Skeletal muscle satellite cell (primary cell): Measurements from ENCODE around the gene TMIE. TPM values are rescaled to one million over a fixed set of nuclear protein-coding genes. Genes with fewer than 3 reads are reported as not detected.
"Not testable (repeated sequence)": the region's sequence is repeated elsewhere in the genome, so short reads cannot be mapped to it uniquely, and the experiment has no call there.

Experiments used
- H3K27me3 ChIP-seq: 2 replicates; pipeline ENCODE4 v1.7.0; 2013; ENCODE audit warnings: low read length; ENCODE audit not compliant: control insufficient read depth, insufficient read depth
- H3K36me3 ChIP-seq: 2 replicates; pipeline ENCODE4 v1.7.0; 2013; ENCODE audit warnings: mild to moderate bottlenecking, control low read depth, low read length; ENCODE audit not compliant: insufficient read depth
- H3K4me1 ChIP-seq: 2 replicates; pipeline ENCODE4 v1.7.0; 2013; ENCODE audit warnings: low read length; ENCODE audit not compliant: control insufficient read depth, insufficient read depth
- H3K4me2 ChIP-seq: 2 replicates; pipeline ENCODE4 v1.7.0; 2013; ENCODE audit warnings: mild to moderate bottlenecking, low read length
- H3K4me3 ChIP-seq: 2 replicates; pipeline ENCODE4 v1.7.0; 2013; ENCODE audit warnings: low read length
- H3K9ac ChIP-seq: 2 replicates; pipeline ENCODE4 v1.7.0; 2013; ENCODE audit warnings: mild to moderate bottlenecking, low read depth, low read length, moderate library complexity
- H3K9me3 ChIP-seq: replicated peaks from 2 replicates; pipeline ENCODE4 v1.7.0; 2013; ENCODE audit warnings: mild to moderate bottlenecking, control low read depth, low read length
- small RNA-seq: library from RNA; depleted of rRNA; stranded (forward); fragments of <200 nt; gene quantifications from one replicate; pipeline ENCODE3, GENCODE V24; 2012

The TMIE gene

DNA sequence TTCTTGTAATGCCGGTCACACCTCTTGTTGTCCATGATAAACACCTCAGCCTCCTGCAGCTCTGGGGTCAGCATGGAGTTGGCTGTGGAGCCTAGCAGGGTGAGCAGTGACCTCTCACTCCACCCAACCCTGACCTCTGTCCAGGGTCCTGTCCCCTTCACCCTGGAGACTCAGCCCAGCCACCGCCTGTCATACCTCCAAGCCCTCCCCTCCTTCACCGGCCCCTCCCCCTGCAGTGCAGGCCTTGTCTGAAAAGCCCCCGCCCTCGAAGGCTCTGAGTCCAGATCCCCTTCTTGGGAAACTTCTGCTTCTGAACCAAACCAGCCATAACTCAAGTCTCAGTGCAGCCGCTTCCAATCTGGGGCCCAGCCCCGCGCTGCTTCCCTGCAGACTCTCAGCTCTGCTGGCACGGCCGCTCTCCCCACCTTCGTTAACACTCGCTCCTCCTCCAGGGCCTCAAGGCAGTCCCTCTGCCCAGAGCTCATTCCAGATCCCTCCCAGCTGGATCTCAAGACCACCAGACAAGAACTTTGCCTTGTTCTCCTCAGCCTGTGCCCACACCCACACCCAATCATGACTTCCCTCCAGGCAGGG is 41.9 kb downstream of the TMIE start:
- Histone ChIP-seq H3K9ac (no peak overlapping the region), H3K36me3 (no peaks in the 10 kb centered on the region), H3K9me3 (no peaks in the 10 kb centered on the region), H3K4me1 (no peaks in the 10 kb centered on the region), H3K4me2 (no peak overlapping the region), H3K4me3 (no peak overlapping the region), H3K27me3 (peaks cover 25% of the 10 kb centered on the region)

DNA sequence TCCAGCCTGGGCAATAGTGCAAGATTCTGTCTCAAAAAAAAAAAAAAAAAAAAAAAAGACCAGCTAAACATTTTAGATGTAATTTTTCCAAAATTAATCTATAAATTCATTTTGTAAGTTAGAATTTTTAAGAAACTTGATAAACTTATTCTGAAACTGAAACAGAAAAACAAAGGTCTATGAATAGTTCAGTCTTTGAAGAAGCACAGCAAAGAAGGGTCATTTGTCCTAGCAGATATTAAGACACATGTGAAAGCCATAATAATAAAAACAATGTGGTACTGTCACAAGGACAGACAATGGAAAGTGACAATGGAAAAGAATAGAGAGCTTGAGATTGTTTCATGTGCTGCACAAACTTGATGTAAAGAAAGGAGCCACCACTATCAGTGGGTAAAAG is 45.5 kb downstream of the TMIE start:
- Histone ChIP-seq H3K9me3 (no peaks in the 10 kb centered on the region), H3K36me3 (no peaks in the 10 kb centered on the region), H3K4me1 (no peaks in the 10 kb centered on the region), H3K9ac (no peak overlapping the region), H3K4me2 (no peak overlapping the region), H3K27me3 (peaks cover 23% of the 10 kb centered on the region), H3K4me3 (no peak overlapping the region)

DNA sequence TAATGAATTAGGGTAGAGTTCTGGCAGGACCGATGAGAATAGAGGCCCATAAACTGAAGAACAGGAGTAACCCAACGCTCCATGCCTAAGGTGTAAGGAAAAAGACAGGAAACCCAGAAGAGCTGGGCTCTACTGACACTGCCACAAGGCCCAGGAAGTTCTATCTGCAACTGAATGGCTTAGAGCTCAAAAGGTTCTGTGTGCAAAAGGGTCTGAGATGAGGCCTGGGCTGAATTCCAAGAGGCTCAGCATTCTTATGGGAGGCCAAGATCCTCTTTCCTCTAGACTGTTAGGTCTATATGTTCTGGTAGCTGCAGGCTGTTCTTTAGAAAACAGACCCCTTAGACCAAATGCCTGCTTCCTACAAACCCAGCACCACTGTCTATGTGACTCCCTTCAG is 47.0 kb downstream of the TMIE start:
- Histone ChIP-seq H3K9ac (no peak overlapping the region), H3K4me3 (no peak overlapping the region), H3K27me3 (peaks cover 30% of the 10 kb centered on the region), H3K4me1 (no peaks in the 10 kb centered on the region), H3K36me3 (no peaks in the 10 kb centered on the region), H3K9me3 (no peaks in the 10 kb centered on the region), H3K4me2 (no peak overlapping the region)

DNA sequence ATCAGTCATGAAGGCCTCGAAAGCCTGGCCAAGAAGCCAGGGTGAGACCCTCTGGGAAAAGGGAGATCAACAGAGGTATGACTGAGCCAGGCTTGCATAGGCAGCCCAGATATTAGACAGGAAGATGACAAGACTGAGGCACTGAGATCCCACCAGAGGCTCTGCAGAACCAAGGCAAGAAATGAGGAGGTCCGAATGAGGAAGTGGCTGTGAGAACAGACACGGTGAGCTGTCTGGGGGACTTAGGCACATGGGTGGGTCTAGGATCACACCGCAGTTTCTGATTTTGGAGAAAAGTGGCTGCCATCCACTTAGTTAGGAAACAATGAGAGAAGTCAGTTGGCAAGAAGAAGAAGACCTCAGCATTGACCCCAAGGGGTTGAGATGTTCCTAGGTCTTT is 47.9 kb downstream of the TMIE start:
- H3K4me2 ChIP-seq, result no peak overlapping the region
- H3K9me3 ChIP-seq, result no peaks in the 10 kb centered on the region
- no peak overlapping the region for H3K4me3 ChIP-seq
- H3K27me3 ChIP-seq, result peaks cover 30% of the 10 kb centered on the region
- H3K4me1 ChIP-seq, result no peaks in the 10 kb centered on the region
- no peaks in the 10 kb centered on the region for H3K36me3 ChIP-seq
- H3K9ac ChIP-seq, result no peak overlapping the region

DNA sequence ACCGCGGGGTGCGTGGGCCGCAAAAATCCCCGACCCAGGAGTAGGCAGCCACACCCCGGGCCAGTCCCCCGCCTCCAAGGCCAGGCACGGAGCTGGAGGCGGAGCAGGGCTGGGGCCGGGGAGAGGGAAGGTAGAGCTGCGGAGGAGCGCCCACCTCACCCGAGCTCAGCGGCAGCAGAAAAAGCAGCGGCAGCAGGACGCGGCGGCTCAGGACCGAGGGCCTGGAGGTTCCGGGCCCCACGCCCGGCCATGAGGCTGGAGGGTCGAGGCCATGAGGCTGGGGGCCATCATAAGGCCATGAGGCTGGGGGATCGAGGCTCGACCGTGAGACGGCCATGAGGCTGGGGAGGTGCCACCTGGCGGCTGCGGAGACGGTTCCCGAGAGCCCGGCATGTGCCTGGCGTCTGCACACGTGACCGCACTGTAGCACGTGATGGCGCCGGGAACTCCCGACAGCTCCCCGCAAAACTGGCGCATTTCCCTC is 49.4 kb downstream of the TMIE start:
- no peaks in the 10 kb centered on the region for H3K9me3 ChIP-seq
- H3K4me1 ChIP-seq, result no peaks in the 10 kb centered on the region
- H3K9ac ChIP-seq, result no peak overlapping the region
- no peaks in the 10 kb centered on the region for H3K36me3 ChIP-seq
- no peak overlapping the region for H3K4me3 ChIP-seq
- H3K27me3 ChIP-seq, result peaks cover 30% of the 10 kb centered on the region
- H3K4me2 ChIP-seq, result no peak overlapping the region

DNA sequence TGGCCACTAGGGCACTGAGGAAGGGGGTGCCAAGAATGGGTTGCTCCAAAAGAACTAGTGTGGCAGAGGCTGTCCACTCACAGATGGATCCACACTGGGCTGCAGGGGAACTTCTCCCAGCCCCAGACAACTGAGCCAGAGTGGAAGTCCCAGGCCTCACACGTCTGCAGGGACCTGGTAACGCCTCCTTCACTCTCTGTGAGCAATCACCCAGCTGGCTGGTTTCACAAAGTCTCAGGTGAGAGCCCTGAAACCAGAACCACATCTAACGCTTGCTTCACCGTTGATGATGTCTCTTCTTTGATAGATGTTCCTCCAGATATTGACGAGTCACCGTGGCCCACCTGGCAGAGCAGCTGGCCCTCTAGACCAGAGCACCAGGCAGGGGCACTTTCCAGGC is 51.9 kb downstream of the TMIE start:
- peaks cover 29% of the 10 kb centered on the region for H3K27me3 ChIP-seq
- H3K4me1 ChIP-seq, H3K4me2 ChIP-seq, H3K36me3 ChIP-seq, H3K9ac ChIP-seq, H3K4me3 ChIP-seq, H3K9me3 ChIP-seq: not testable (repeated sequence)

DNA sequence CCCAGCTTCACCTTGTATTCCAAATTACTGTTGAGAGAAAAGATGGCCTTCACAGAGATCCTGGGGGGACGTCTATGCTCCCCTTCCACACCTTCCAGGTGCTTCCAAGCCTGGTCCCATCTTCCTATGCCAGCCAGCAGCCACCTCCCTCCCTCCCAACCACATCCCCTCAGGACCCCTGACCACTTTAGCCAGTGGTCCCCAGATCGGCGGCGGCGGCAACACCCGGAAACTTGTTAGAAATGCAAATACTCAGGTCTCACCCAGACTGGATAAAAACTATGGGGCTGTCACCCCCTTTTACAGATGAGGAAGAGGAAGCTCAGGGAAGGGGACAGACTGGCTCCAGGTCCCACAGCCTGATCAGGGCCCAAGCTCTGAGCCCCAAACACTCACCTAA is 54.5 kb downstream of the TMIE start:
- no peaks in the 10 kb centered on the region for H3K4me1 ChIP-seq
- H3K27me3 ChIP-seq, result peaks cover 17% of the 10 kb centered on the region
- no peaks in the 10 kb centered on the region for H3K9me3 ChIP-seq
- H3K4me3 ChIP-seq, result no peak overlapping the region
- no peak overlapping the region for H3K4me2 ChIP-seq
- no peaks in the 10 kb centered on the region for H3K36me3 ChIP-seq
- H3K9ac ChIP-seq, result no peak overlapping the region

DNA sequence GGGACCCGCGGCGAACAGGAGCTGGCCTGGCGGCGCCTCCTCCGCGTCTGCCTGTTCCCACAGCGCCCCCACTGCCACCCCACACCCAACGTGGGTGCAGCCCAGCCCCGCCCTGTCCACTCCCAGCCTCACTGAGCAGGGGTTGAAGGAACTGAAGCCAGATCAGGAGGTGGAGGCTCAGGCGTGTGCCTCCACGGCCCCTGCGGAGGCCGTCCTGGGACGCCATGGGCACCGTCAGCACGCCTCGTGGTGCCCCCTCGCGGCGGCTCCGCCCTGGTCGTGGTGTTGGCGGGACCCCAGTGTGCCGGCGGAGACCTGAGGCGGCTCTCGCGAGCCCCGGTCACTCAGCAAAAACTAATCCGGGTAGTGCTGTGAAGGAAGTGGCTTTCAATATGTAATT is 55.5 kb downstream of the TMIE start:
- Histone ChIP-seq H3K4me2 (no peak overlapping the region), H3K4me3 (no peak overlapping the region), H3K36me3 (no peaks in the 10 kb centered on the region), H3K4me1 (no peaks in the 10 kb centered on the region), H3K27me3 (peaks cover 17% of the 10 kb centered on the region), H3K9ac (no peak overlapping the region), H3K9me3 (no peaks in the 10 kb centered on the region)

DNA sequence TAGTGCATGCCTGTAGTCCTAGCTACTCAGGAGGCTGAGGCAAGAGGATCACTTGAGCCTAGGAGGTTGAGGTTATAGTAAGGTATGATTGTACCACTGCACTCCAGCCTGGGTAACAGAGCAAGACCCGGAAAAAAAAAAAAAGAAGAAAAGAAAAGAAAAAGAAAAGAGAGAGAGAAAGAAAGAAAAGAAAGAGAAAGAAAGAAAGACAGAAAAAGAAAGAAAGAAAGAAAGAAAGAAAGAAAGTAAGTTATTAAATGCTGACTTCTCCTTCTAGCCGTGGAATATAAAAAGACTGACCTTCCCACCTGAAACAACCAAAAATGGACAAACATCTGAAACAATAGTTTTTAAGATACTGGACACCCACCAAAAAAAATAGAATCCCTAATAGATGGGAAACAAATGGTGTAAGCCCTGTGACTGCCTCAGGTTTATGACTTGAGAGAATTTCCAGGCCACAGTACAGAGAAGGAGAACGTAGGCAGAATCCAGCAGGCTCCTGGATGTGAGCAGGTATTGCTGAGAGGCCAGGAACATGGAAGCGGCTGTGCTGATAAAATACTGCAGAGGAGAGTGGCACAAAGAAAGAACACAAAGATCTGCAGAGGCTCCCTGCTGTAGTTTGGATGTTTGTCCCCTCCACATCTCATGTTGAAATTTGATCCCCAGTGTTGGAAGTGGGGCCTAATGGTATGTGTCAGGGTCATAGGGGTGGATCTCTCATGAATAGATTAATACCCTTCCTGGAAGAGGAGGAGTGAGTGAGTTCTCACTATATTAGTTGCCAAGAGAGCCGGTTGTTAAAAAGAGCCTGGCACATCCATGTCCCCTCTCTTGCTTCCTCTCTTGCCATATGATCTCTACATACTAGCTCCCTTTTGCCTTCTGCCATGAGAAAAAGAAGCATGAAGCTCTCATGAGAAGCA is 58.3 kb downstream of the TMIE start:
- peaks cover 3% of the 10 kb centered on the region for H3K9me3 ChIP-seq
- no peak overlapping the region for H3K9ac ChIP-seq
- H3K36me3 ChIP-seq, result no peaks in the 10 kb centered on the region
- no peaks in the 10 kb centered on the region for H3K4me1 ChIP-seq
- H3K4me2 ChIP-seq, result no peak overlapping the region
- no peak overlapping the region for H3K4me3 ChIP-seq
- H3K27me3 ChIP-seq, result peaks cover 10% of the 10 kb centered on the region

Small RNA genes lying within 50 kb of the gene (small RNA-seq; reads per million reads assigned to genes)
- gene PRSS45, result not detected
